Fibroblast of lung (primary cell): ENCODE data around the gene BAX. TPM values are rescaled to one million over a fixed set of nuclear protein-coding genes. Genes with fewer than 3 reads are reported as not detected.

ENCODE experiments used
- DNase-seq, 2 donors: peaks; one replicate each; pipeline versions ENCODE4 v3.0.0 to v3.0.0-alpha.2; 2010; ENCODE audit warnings: low read depth in 2 of 2
- H2AFZ ChIP-seq: 2 replicates; pipeline ENCODE4 v1.5.1; 2012; ENCODE audit warnings: low read length, control low read depth, inconsistent platforms
- H3K27ac ChIP-seq: 2 replicates; pipeline ENCODE4 v1.5.1; 2011; ENCODE audit warnings: low read length, control low read depth; ENCODE audit not compliant: insufficient read depth
- H3K27me3 ChIP-seq: 2 replicates; pipeline ENCODE4 v1.5.1; 2011; ENCODE audit warnings: mild to moderate bottlenecking, low read length; ENCODE audit not compliant: control insufficient read depth, insufficient read depth
- H3K36me3 ChIP-seq: 2 replicates; pipeline ENCODE4 v1.5.1; 2011; ENCODE audit warnings: low read length; ENCODE audit not compliant: control insufficient read depth, insufficient read depth
- H3K4me1 ChIP-seq: 2 replicates; pipeline ENCODE4 v1.5.1; 2011; ENCODE audit warnings: low read length; ENCODE audit not compliant: control insufficient read depth, insufficient read depth; ENCODE audit errors: extremely low read depth
- H3K4me2 ChIP-seq: 2 replicates; pipeline ENCODE4 v1.5.1; 2011; ENCODE audit warnings: low read length, control low read depth; ENCODE audit not compliant: insufficient read depth; ENCODE audit errors: extremely low read depth
- H3K4me3 ChIP-seq, 4 experiments: fragments of 200-600 bp in 1 of 4; sonication (generic) in 1 of 4; replicated peaks in 1 of 4; 2 replicates each; pipeline ENCODE4 v1.5.1; 2011 to 2016; ENCODE audit warnings: low read length in 4 of 4, low read depth in 3 of 4, mild to moderate bottlenecking in 3 of 4, control low read depth in 2 of 4, inconsistent platforms in 1 of 4, mixed read lengths in 1 of 4; ENCODE audit not compliant: insufficient read depth in 1 of 4; ENCODE audit errors: control extremely low read depth in 1 of 4
- H3K79me2 ChIP-seq: 2 replicates; pipeline ENCODE4 v1.5.1; 2012; ENCODE audit warnings: mild to moderate bottlenecking, low read length, inconsistent platforms; ENCODE audit not compliant: control insufficient read depth, insufficient read depth
- H3K9ac ChIP-seq: 2 replicates; pipeline ENCODE4 v1.5.1; 2011; ENCODE audit warnings: mild to moderate bottlenecking, low read length, control low read depth; ENCODE audit not compliant: insufficient read depth
- H3K9me3 ChIP-seq: 2 replicates; pipeline ENCODE4 v1.5.1; 2012; ENCODE audit warnings: low read depth, low read length; ENCODE audit not compliant: control insufficient read depth, insufficient read depth
- H4K20me1 ChIP-seq: 2 replicates; pipeline ENCODE4 v1.5.1; 2011; ENCODE audit warnings: low read length; ENCODE audit not compliant: control insufficient read depth, insufficient read depth; ENCODE audit errors: extremely low read depth
- CTCF ChIP-seq, 2 donors: IDR thresholded peaks in 1 of 2; conservative IDR thresholded peaks in 1 of 2; 1 replicate in 1 of 2; 2 replicates in 1 of 2; pipeline ENCODE4 v1.5.1; 2011 to 2012; ENCODE audit warnings: low read length in 2 of 2, control low read depth in 1 of 2, inconsistent platforms in 1 of 2, low read depth in 1 of 2, mild to moderate bottlenecking in 1 of 2
- EZH2 ChIP-seq: IDR thresholded peaks from 2 replicates; pipeline ENCODE4 v1.5.1; 2012; ENCODE audit warnings: low read length, control low read depth, mild to moderate bottlenecking; ENCODE audit errors: missing control alignments
- polyA plus RNA-seq, 2 donors: library from polyadenylated mRNA; depleted of rRNA in 1 of 2; stranded (reverse) in 1 of 2; unstranded in 1 of 2; fragments of >200 nt; gene quantifications; 2 replicates each; pipeline ENCODE4 v1.2.1, GENCODE V29; 2011 to 2012; ENCODE audit warnings: missing spikeins in 1 of 2
- total RNA-seq: library from RNA; depleted of rRNA; stranded (reverse); fragments of >200 nt; gene quantifications from 2 replicates; pipeline ENCODE4 v1.2.1, GENCODE V29; 2014

BAX gene
- total and polyA plus RNA-seq, 2 donors (not counting 1 experiment from before 2014, with no cell fraction given): 70.1 to 194 TPM

DNA sequence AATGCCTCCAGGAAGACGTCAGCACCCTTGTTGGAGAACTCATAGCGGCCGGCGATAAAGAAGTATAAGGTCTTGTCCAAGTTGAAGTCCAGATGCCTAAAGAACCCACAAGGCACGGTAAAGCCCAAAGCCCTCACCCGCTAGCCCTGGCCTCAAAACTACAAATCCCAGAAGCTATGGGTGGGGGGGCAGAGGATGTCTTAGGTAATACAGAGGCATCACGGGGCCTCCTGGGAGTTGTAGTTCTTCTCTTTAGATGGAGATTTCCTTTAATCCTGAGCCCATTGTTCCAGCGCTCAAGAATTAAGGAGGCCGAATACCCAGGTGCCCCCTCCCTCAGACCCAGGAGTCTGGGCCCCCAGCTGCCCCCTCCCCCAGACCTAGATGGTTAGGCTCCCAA lies 27.6 kb downstream of the BAX start:
- H3K4me1 ChIP-seq: peaks cover 13% of the 10 kb centered on the region
- H3K9ac ChIP-seq: no peak overlapping the region
- H3K27me3 ChIP-seq: no peaks in the 10 kb centered on the region
- no peak for DNase-seq
- no peak overlapping the region for H3K27ac ChIP-seq
- H3K79me2 ChIP-seq: no peaks in the 10 kb centered on the region
- H3K4me3 ChIP-seq: no peak overlapping the region
- no peaks in the 10 kb centered on the region for H4K20me1 ChIP-seq
- TF ChIP-seq CTCF (conservative IDR thresholded peaks at IDR 0.05 in 1 of 2, IDR thresholded peaks at IDR 0.05 in 1 of 2; ENCODE audit: low read depth in 1 of 2, low read length in 2 of 2): no peak
- TF ChIP-seq EZH2: no peak
- no peak overlapping the region for H3K4me2 ChIP-seq
- H3K36me3 ChIP-seq: peaks cover 21% of the 10 kb centered on the region
- no peak overlapping the region for H2AFZ ChIP-seq
- no peaks in the 10 kb centered on the region for H3K9me3 ChIP-seq

DNA sequence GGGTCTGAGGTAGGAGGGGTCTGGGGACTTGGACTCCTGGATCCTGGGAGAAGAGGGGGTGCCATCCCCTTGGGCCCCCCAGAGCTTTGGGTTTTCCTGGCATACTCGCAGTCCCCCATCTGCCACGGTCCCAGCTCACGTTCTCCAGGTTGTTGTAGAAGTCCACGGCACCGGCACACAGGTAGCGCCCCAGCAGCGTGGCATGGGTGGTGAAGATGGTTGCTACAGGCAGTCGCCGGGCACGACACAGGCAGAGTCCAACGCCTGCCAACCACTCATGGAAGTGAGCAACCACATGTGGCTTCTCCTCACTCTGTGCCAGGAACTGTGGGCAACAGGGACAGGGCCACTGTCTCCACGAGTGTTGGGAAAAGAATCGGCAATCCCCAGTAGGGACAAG lies 31.0 kb downstream of the BAX start:
- Histone ChIP-seq H3K4me1 (peaks cover 6% of the 10 kb centered on the region), H2AFZ (no peak overlapping the region), H4K20me1 (no peaks in the 10 kb centered on the region), H3K27ac (no peak overlapping the region), H3K79me2 (peaks cover 7% of the 10 kb centered on the region), H3K4me2 (no peak overlapping the region), H3K9me3 (no peaks in the 10 kb centered on the region), H3K27me3 (no peaks in the 10 kb centered on the region), H3K9ac (no peak overlapping the region), H3K4me3 (no peak overlapping the region), H3K36me3 (peaks cover 24% of the 10 kb centered on the region)
- DNase-seq: no peak
- TF ChIP-seq EZH2: no peak
- no peak for TF ChIP-seq CTCF (conservative IDR thresholded peaks at IDR 0.05 in 1 of 2, IDR thresholded peaks at IDR 0.05 in 1 of 2; ENCODE audit: low read depth in 1 of 2, low read length in 2 of 2)

DNA sequence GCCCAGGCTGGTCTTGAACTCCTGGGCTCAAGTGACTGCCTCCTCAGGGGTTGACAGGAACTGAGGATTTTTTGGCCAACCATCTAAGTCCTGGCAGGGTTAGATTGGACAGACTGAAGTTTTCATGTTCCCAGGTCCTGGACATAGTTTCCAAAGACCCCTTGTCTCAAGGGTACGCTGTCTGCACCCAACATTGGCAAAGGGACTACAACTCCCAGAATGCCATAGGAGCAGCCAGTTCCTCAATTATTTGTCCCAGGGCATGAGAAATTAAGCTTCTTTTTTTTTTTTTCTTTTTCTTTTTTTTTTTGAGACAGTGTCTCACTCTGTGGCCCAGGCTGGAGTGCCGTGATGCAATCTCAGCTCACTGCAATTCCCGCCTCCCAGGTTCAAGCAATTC lies 31.5 kb downstream of the BAX start:
- H3K79me2 ChIP-seq: peaks cover 12% of the 10 kb centered on the region
- H3K27ac ChIP-seq: no peak overlapping the region
- H3K4me1 ChIP-seq: peaks cover 10% of the 10 kb centered on the region
- H3K4me2 ChIP-seq: no peak overlapping the region
- DNase-seq: no peak
- peaks cover 26% of the 10 kb centered on the region for H3K36me3 ChIP-seq
- TF ChIP-seq CTCF (conservative IDR thresholded peaks at IDR 0.05 in 1 of 2, IDR thresholded peaks at IDR 0.05 in 1 of 2; ENCODE audit: low read depth in 1 of 2, low read length in 2 of 2) (no peak), EZH2 (no peak)
- no peaks in the 10 kb centered on the region for H3K27me3 ChIP-seq
- H2AFZ ChIP-seq: no peak overlapping the region
- no peaks in the 10 kb centered on the region for H4K20me1 ChIP-seq
- no peaks in the 10 kb centered on the region for H3K9me3 ChIP-seq
- H3K4me3 ChIP-seq: no peak overlapping the region
- no peak overlapping the region for H3K9ac ChIP-seq
